ENCODE measurements around the gene SPOCD1. TPM values are rescaled to one million over a fixed set of nuclear protein-coding genes. Genes with fewer than 3 reads are reported as not detected.

The SPOCD1 gene
- total and polyA plus RNA-seq, 11 donors, result 0.19 to 2.9 (median 0.41) TPM; not detected in 5

GRCh38 chr1:31776032-31776431, 39.8 kb downstream of the SPOCD1 start:
- TF ChIP-seq POLR2A (IDR thresholded peaks at IDR 0.05), result no peak
- TF ChIP-seq CTCF (IDR thresholded peaks at IDR 0.05), result no peak
- intact Hi-C loops (cut with DNase I), result no loop called here
- no peak for ATAC-seq
- H3K4me3 ChIP-seq, result no peak overlapping the region
- peaks cover 14 to 52% (median 38%) of the 10 kb centered on the region in 9 donors for H3K27me3 ChIP-seq
- no peaks in the 10 kb centered on the region for H3K9me3 ChIP-seq
- H3K36me3 ChIP-seq, result no peaks in the 10 kb centered on the region
- WGBS, 4 donors, result 87 to 93% (median 88%) methylated on average over 5 of the region's 5 CpGs
- H3K4me1 ChIP-seq, result peaks cover 3 to 17% (median 11%) of the 10 kb centered on the region in 12 donors
- no peak for DNase-seq
- no peak overlapping the region for H3K27ac ChIP-seq

- TF ChIP-seq POLR2A (IDR thresholded peaks at IDR 0.05) (no peak), CTCF (IDR thresholded peaks at IDR 0.05) (no peak)
- no peak overlapping the region for H3K27ac ChIP-seq
- H3K4me1 ChIP-seq, result peaks cover 3 to 17% (median 11%) of the 10 kb centered on the region in 12 donors
- intact Hi-C loops (cut with DNase I), result no loop called here
- no peak overlapping the region for H3K4me3 ChIP-seq
- 81 to 90% (median 84%) methylated on average over 10 of the region's 10 CpGs for WGBS, 4 donors
- no peaks in the 10 kb centered on the region for H3K9me3 ChIP-seq
- ATAC-seq (no peak), DNase-seq (no peak)
- peaks cover 14 to 52% (median 38%) of the 10 kb centered on the region in 9 donors for H3K27me3 ChIP-seq
- H3K36me3 ChIP-seq, result no peaks in the 10 kb centered on the region
Measured at GRCh38 chr1:31775210-31775999, 40.4 kb downstream of the SPOCD1 start.

GRCh38 chr1:31774495-31774894, 41.3 kb downstream of the SPOCD1 start:
- TF ChIP-seq CTCF (IDR thresholded peaks at IDR 0.05), result no peak
- no peak for TF ChIP-seq POLR2A (IDR thresholded peaks at IDR 0.05)
- DNase-seq, result no peak
- intact Hi-C loops (cut with DNase I), result no loop called here
- H3K4me1 ChIP-seq, result peaks cover 3 to 24% (median 14%) of the 10 kb centered on the region in 12 donors
- H3K9me3 ChIP-seq, result no peaks in the 10 kb centered on the region
- H3K36me3 ChIP-seq, result no peaks in the 10 kb centered on the region
- 71 to 82% (median 78%) methylated on average over 3 of the region's 3 CpGs for WGBS, 4 donors
- H3K27ac ChIP-seq, result no peak overlapping the region
- no peak for ATAC-seq
- peaks cover 14 to 52% (median 38%) of the 10 kb centered on the region in 9 donors for H3K27me3 ChIP-seq
- no peak overlapping the region for H3K4me3 ChIP-seq

GRCh38 chr1:31773861-31774260, 42.0 kb downstream of the SPOCD1 start:
- no peaks in the 10 kb centered on the region for H3K9me3 ChIP-seq
- H3K27me3 ChIP-seq, result peaks cover 14 to 52% (median 38%) of the 10 kb centered on the region in 9 donors
- intact Hi-C loops (cut with DNase I), result no loop called here
- peaks cover 3 to 30% (median 14%) of the 10 kb centered on the region in 12 donors for H3K4me1 ChIP-seq
- TF ChIP-seq POLR2A (IDR thresholded peaks at IDR 0.05) (no peak), CTCF (IDR thresholded peaks at IDR 0.05) (no peak)
- WGBS, 4 donors, result 93 to 96% (median 94%) methylated on average over 5 of the region's 5 CpGs
- no peaks in the 10 kb centered on the region for H3K36me3 ChIP-seq
- ATAC-seq (no peak), DNase-seq (no peak)
- no peak overlapping the region for H3K27ac ChIP-seq
- no peak overlapping the region for H3K4me3 ChIP-seq

Measured in heart left ventricle (tissue), 16 donors.